Subcutaneous adipose tissue (tissue), 4 donors: Measurements from ENCODE around the gene ZFHX2. TPM values are rescaled to one million over a fixed set of nuclear protein-coding genes. Genes with fewer than 3 reads are reported as not detected.

ENCODE experiments used
- CTCF ChIP-seq: fragments of 450-650 bp; IDR thresholded peaks from one replicate; pipeline ENCODE4 v1.5.1; 2016; ENCODE audit warnings: low read depth, mild to moderate bottlenecking, control low read depth, antibody characterized with exemption, moderate library complexity
- total RNA-seq, 4 donors: library from RNA; depleted of rRNA; stranded (reverse); fragments of >200 nt; gene quantifications; one replicate each; pipeline ENCODE4 v1.1.0, GENCODE V29; 2016

The ZFHX2 gene
- total RNA-seq, 4 donors from 2014 or later, result 0.33 to 1.4 (median 0.50) TPM

GRCh38 chr14:23548351-23549318 lies 2.9 kb downstream of the ZFHX2 start:
- TF ChIP-seq CTCF, result no peak

GRCh38 chr14:23547924-23548323 lies 3.6 kb downstream of the ZFHX2 start:
- TF ChIP-seq CTCF, result no peak

- no peak for TF ChIP-seq CTCF
These were observed 5.0 kb downstream of the ZFHX2 start for GRCh38 chr14:23546450-23547035.

- no peak for TF ChIP-seq CTCF
These were observed 5.7 kb downstream of the ZFHX2 start for GRCh38 chr14:23545740-23546365.

GRCh38 chr14:23544511-23545447 lies 6.8 kb downstream of the ZFHX2 start:
- TF ChIP-seq CTCF, result no peak

- no peak for TF ChIP-seq CTCF
These were observed 8.2 kb downstream of the ZFHX2 start for GRCh38 chr14:23543403-23543802.
